Dermis blood vessel endothelial cell (primary cell): ENCODE data around the gene ATF2. TPM values are rescaled to one million over a fixed set of nuclear protein-coding genes. Genes with fewer than 3 reads are reported as not detected.

Source experiments
- DNase-seq: peaks from one replicate; pipeline ENCODE4 v3.0.0; 2010
- total RNA-seq: library from RNA; depleted of rRNA; stranded (reverse); fragments of >200 nt; gene quantifications from 2 replicates; pipeline ENCODE4 v1.2.3, GENCODE V29; 2014

Gene ATF2
- total RNA-seq, 1 donor from 2014 or later = 66.5 TPM

DNA sequence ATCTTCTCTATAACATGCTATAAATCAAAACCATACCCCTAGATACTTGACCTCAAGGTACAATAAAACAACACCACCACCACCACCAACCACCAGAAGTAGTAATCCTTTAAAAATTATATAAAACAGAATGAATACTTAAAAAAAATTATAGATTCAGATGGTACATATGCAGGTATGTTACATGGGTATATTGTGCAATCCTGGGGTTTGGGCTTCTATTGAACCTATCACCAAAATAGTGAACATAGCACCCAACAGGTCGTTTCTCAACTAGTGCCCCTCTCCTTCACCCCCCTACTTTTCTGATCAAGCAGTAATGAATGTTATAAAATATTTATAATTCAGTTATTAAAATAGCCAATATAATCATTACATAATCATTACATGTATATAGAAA is 91.7 kb downstream of the ATF2 start:
- DNase-seq = no peak

DNA sequence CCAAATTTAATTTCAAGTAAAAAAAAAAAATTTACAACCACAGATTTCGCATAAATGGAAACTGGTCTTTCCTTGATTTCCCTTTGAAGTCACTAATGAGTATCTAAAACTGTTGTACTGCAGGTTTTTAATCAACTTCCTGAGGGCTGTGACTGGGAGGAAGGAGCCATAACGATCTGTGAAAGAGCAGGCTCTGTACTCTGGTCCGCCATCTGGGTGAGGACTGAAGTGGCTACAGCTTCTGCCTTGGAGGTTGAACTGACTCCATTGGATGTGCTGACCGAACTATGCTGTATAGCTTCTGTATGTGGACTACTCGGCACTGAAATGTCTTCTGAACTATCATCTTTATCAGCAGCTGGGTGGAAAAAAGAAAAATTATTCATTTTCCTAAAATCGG is 93.5 kb downstream of the ATF2 start:
- DNase-seq = no peak

DNA sequence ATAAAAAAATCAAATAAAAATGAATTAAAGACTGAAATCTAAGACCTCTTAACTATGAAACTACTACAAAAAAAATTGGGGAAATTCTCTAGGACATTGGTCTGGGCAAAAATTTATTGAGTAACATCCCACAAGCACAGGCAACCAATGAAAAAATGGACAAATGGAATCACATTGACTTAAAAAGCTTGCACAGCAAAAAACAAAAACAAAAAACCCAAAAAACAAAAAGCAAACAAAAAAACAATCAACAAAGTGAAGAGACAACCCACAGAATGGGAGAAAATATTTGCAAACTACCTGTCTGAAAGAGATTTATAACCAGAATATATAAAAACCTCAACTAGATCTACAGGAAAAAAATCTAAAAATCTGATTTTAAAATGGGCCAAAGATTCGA is 99.5 kb downstream of the ATF2 start:
- no peak for DNase-seq

DNA sequence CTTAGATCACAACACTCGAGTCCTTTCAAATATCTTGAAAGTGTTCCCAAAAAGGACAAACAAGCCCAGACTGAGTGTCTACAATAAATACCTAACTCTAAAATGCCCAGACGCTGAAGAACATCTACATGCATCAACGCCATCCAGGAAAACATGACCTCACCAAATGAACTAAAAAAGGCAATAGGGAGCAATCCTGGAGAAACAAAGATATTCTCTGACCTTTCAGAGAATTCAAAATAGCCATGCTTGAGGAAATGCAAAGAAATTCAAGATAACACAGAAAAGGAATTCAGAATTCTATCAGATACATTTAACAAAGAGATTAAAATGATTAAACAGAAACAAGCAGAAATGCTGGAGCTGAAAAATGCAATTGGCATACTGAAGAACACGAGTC is 101.6 kb downstream of the ATF2 start:
- peak; percentile 6 for DNase-seq

DNA sequence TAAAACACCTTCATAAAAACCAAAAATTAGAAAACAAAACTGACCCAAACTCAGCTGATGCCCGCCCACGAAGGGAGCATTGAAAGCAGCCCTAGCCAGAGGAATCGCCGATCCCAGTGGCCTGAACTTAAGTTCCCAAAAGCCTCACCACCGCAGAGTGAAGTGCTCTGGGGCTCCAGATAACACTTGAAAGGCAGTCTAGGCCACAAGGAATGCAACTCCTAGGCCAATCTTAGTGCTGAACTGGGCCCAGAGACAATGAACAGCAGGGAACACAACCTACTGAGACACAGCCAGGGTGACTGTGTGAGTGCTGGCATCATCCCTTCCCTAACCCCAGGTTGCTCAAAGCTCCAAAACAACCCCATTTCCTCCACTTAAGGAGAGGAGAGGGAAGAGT is 103.2 kb downstream of the ATF2 start:
- DNase-seq = no peak

DNA sequence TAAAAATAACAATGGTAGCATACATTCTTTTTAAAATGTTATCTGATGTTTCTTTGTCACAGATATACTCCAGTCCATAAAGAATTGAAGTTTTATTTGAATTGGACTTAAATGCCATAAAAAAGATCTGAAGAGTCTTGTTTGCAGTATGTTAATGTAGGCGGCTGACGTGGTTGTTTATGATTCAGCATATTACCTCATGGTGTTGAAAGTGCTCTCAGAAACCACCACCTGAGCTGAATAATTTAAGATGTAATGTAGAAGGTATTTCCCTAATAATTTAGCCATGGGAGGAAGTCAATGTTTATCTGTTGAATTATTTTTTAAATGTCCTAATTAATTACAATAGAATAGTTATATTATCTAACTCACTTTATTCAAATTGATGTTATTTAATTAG is 104.3 kb downstream of the ATF2 start:
- no peak for DNase-seq

DNA sequence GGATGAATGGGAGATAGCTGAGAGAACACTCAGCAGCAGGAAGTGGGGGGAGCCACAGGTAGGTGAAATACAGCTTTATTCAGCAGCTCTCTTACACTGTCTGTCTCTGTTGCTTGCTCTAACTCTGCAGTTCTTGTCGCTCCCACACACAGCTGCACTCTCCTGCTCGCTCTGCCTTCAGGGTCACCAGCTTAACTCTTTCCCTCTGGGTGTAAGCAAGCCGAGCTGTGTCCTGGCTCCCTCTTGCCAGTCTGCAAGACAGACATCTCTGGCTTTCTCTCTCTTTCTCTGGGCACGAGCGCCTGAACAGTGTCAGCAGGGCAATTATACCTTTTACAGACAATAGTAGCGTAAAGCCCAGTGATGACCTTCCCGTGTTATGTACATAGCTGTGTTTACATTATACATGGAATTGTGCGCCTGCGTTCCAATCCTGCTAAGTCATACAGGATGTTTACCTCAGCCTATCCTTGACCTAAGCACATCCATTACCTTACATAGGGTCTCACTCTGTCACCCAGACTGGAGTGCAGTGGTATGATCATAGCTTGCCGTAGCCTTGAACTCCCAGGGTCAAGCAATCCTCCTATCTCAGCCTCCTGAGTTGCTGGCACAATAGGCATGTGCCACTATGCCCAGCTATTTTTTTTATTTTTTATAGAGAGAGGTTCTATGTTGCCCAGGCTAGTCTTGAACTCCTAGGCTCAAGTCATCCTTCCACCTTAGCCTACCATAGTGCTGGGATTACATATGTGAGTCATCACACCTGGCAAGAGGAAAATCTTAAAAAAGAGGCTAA is 105.0 kb downstream of the ATF2 start:
- DNase-seq = no peak

DNA sequence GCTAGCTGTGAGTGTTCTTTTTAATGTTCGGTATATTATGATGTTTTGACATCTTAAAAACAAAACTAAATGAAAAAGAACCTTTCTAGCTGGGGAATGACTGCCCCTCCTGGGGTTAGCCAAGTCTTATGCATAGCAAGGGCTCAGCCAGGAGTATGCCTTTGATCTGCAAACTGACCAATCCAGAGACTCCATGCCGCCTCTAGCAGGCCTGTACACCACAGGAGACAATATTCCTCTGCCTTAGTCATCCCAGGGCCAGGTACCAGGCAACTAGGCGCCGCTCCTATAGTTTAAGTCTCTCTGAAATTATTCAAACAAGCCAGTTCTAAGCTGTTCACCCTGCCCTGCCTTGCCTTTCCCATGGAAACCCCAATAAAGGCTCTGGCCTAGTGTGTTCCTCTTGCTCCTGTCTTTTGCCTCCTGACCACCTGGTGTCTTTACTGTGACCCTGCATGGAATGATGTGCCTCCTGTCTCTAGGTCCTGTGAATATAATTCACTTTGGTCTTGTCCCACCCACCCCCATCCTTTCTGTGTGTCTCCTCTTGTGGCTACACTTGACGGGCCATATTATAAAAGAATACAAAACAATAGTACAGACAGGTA is 110.8 kb downstream of the ATF2 start:
- no peak for DNase-seq

DNA sequence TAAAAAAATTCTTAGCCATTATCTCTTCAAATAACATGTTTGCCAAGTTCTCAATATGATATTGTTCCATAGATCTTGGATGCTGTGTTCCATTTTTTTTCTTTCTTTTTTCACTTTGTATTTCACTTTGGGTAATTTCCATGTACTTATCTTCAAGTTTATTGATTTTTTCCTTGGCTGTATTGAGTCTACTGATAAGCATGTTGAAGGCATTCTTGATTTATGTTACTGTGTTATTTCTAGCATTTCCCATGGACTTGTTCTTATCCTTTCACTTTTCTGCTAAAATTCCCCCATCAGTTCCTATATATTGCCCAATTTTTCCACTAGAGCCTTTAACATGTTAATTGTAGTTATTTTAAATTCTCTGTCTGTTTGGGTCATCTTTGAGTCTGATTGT is 112.0 kb downstream of the ATF2 start:
- no peak for DNase-seq

DNA sequence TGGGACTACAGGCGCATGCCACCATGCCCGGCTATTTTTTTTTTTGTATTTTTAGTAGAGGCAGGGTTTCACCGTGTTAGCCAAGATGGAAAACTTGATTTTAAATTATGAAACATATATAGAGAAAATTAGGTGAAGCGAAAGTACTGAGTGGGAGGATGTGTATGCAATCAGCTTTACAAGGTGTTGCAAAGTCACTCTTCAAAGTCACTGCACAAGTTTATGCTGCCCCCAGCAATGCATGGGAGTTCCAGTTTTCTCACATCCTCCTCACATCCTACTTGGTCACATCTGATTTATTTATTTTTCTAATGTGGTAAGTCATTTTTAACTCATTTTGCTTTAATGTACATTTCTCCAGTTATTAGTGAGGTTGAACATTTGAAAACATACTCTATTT is 113.7 kb downstream of the ATF2 start:
- no peak for DNase-seq

DNA sequence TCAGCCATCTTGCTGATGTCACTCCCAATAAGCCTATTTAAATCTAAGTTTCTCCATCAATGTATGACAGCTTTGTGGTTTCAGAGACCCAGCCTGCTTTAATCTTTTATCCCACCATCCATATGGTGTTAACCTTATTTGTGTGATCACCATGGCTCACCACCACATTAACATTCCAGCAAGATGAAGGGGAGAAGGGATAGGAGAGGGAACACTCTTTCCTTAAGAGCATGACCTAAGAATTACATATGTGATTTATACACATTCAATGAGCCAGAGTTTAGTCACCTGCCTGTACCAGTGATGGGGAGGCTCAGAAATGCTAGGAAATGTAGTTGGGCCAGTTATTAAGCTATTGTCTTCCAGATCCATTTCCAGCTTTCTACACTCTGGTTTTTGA is 118.3 kb downstream of the ATF2 start:
- DNase-seq = no peak

DNA sequence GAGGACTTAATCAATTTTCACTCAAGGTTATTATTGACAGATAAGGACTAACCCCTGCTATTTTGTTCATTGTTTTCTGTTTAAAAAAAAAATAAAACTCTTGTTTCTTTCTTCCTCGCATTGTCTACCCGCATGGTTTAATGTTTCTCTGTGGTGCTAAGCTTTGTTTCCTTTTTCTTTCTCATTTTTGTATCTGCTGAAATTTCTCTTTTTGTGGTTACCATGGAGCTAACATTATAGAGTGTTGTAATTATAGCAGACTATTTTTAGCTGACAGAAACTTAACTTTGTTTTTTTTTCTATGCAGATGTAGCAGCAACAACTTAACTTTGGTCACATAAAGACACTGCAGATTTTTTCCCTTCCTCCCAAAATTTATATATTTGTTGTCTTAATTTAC is 119.7 kb downstream of the ATF2 start:
- no peak for DNase-seq

DNA sequence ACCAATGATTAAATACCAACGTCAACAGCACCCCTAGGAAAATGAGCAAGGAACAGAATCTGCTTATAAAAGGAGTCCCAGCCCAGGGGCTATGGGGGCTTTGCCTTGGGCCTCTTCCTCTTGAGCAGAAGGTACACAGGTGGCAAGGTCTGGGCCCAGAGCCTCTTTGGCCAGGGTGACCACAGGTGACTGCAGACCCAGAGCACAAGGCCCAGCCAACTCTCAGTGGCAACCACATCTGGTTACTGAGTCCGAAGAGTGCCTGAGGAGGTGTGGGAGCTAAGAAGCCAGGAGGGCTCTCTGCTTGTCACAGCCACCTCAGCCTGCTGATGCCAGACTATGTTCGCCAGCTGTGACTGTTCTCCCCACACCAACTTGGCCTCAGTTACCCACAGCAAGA is 128.5 kb downstream of the ATF2 start:
- DNase-seq = no peak

DNA sequence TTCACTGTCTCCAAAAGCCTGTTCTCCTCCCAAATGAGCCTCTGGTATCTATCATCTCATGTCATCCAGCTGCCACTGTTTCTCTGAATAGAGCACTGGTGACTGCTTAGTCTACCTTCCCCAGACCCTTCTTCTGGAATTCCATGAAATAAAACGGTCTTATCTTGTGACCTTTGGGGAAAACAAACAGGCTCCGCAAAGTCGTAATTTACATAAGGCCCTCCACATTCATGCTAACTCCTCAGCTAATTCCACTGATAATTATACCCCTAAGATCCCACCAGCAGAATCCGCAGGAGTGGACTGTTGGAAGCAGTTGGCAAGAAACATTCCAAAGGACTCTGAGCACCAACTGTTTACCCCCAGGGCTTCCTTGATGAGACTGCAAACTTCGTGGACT is 129.0 kb downstream of the ATF2 start:
- DNase-seq = no peak

DNA sequence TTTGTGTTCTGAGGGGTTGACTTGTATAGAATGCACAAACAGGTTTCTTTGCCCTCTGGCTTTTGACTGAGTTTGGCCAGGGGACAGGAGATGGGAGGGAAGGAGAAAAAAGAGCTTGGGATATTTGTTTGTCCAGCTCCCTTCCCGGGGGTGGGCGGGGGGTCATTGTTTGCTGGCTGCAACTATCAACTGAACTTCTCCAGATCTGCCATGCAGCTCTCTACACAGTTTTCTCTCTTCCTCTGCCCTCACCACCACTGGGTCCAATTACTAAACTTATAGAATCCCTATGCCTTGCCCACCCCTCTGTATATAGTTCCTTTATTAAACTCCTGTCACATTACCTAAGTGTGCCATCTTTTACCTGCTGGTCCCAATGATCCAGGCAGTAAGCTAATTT is 130.1 kb downstream of the ATF2 start:
- DNase-seq = no peak

DNA sequence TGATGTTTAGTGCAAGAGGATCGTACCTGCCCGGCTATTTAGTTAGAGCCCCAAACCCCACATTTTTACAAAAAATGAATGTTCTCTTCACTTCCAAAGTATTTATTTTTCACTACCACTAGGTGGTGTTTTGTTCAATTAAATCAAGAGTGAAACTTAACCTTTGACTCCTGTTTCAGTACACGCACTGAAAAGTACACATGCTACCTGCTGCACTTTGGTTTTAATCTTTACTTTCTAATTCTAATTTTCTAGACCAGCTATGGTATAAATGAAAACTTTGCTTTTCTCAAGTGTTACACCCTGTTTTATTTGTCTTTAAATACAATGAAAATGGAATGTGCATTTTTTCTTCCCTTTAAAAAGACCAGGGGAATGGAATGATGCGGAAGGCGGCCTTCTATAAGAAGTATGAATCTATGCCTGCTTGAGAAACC is 131.4 kb downstream of the ATF2 start:
- DNase-seq = peak; percentile 52

DNA sequence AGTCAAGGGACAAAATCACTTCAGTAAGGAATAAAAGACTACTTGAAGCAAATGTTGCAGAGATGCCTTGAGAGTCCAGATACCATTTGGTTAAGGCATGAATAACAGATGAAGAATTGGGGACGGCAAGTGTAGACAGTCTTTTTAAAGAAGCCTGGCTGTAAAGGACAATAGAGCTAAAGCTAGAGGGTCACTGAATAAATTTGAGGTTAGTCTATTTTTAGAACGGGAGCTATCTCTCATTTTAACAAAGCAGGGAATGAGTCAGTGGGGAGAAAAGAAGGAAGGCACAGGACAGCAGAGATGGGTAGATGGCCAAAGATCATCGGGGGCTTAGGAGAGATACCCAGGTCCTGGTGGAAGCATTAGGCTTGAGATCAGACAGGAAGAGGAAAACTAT is 132.2 kb downstream of the ATF2 start:
- DNase-seq = no peak

DNA sequence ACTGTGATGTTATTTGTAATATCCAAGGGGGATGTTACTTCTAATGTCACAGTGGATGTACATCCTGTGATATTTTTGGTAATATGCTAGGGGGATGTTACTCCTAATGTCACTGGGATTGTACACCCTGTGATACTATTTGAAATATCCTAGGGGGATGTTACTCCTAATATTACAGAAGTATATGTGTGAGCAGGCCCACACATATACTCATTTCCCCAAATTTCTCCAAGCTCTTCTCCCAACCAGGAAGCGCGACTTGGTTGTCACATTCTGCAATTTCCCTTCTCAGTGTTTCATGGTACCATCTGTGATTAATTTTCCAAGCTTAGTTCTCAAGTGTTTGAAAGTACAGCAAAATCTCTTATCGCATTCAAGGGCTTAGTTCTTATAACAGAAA is 133.3 kb downstream of the ATF2 start:
- DNase-seq = no peak

DNA sequence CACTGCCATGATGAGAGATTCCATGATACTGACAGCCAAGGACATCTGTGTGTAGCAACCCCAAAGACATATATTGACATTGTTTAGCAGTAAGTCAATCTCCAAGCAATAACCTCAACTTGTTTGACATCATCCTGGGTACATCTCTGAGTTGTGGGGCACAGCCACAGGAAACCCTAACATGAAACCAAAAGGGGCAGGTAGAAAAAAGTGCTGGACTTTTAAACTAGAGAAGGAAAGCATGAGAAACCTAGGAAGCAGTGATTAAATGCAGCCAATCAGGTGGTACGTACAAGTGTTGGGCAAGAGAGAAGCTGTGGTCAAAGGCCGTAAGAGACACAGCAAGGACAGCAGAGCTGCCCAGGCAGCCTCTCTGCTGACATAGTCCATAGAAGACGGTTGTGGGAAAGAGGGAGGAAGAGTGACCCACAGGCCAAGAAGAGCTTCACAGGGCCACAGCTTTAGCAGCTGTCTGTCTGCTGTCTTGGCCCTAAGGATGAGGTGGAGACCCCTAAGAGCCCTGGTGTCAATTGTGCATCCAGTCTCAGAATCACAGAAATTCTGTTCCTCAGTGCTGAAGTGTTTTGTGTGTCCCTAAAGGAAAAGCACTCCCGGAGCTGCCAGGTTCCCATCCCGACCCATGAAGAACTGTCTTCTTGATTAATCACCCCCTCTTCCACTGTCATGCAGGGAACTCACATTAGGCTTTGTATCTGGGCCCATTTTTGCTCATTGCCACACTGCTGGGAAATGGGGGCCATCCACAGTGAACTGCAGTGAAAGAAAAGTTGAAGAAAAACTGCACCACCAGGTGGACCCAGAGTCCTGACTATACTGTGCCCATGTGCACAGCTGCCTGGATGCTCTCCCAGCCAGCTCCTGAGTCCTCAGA is 137.4 kb downstream of the ATF2 start:
- DNase-seq = peak; percentile 72

DNA sequence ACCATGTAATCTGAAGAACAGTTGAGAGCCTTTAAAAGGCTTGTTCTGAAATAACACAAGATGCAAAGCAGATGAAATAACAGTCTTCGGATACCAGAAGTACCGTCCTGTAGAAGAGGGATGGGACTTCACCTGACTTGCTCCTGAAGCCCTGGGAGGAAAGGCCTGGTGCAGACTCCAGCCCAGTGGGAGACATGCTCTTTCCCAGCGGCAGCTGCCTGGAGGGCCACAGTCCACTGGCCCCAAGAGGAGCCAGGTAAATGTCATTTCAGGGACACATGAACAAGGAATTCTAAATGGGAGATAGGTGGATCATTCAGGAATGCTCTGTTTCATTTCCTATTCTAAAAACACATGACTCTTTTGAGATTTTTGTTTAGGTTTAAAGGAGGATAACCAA is 140.2 kb downstream of the ATF2 start:
- DNase-seq = no peak

DNA sequence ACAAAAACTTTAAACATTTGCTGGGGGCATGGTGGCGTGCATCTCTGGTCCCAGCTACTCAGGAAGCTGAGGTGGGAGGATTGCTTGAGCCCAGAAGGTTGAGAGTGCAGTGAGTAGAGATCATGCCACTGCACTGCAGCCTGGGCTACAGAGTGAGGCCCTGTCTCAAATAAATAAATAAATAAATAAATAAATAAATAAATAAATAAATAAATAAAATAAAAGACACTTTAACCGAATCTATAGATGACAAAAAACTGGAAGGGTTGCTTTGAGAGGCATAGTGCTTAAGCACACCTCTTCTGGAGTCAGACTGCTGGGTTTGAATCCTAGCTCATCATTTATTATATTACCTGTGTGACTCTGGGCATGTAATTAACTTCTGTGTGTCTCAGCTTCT is 141.6 kb downstream of the ATF2 start:
- DNase-seq = no peak

DNA sequence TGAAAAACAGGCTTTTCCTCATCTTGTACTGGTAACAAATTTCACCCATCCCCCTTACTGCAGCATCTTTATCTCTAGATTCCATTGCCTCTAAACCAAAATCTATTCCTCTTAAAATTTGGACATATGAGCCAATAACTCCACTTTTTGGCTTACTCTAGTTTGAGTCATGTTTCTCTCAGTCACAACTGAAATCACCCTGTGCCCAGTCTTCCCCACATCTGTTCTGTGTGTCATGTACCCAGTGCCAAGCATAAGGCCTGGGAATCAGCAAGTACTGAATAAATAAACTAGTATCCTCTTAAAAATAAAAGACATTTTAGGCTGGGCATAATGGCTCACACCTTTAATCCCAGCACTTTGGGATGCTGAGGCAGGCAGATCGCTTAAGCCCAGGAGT is 142.1 kb downstream of the ATF2 start:
- no peak for DNase-seq

DNA sequence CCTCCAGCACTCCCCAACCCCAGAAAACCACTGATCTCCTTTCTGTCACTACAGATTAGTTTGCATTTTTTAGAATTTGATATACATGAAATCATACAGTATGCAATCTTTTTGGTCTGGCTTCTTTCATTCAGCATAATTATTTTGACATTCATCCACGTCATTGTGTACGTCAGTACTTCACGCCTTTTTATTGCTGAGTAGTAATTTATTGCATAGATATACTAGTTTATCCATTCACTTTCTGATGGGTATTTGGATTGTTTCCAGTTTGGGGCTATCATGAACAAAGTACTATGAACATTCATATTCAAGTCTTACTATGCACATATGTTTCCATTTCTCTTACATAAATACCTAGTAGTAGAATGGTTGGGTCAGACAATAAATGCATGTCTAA is 142.8 kb downstream of the ATF2 start:
- DNase-seq = no peak

DNA sequence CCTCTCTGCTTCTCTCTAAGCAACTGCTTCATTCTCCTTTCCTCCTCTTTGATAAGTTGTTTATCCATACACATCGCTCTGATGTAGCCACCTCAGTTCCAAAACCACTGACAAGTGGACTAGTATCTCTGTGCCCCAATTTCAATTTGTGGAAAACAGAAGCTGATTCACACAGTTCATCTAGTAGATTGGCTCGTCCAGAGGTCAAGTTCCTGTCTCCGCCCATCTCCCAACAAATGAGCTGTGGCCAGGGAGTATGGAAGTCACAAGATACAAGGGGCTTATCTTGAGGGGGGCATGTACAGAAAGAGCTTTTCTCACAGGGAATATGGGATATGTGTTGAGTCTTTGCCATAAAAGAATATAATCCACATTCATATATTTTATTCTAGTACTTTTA is 145.1 kb downstream of the ATF2 start:
- DNase-seq = no peak
